Effector CD8-positive, alpha-beta T cell (primary cell): ENCODE results near the gene EXOC6B.

Source experiments
- DNase-seq: peaks from one replicate; lab custom pipeline; 2025; lab: John Stamatoyannopoulos, UW

The EXOC6B gene

DNA sequence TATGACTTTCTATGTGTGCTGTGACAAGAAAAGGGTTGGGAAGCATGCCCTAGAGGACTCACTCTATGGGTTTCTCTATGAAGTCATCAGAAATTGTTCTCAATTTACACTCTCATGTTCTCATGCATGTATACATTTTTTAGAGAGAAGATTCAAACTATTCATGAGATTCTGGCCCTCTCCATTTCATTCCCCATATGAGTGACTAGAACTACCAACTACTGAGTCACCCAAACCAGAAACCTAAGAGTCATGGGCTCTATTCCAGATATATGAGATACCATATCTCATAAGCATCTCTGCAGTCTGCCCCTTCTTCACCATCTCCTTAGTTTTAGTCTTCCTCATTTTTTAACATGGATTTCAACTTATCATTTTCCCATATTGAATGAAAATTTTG, 87.7 kb downstream of the EXOC6B start:
- no peak for DNase-seq

GRCh38 chr2:72734432-72734831, 91.4 kb downstream of the EXOC6B start:
- no peak for DNase-seq

DNA sequence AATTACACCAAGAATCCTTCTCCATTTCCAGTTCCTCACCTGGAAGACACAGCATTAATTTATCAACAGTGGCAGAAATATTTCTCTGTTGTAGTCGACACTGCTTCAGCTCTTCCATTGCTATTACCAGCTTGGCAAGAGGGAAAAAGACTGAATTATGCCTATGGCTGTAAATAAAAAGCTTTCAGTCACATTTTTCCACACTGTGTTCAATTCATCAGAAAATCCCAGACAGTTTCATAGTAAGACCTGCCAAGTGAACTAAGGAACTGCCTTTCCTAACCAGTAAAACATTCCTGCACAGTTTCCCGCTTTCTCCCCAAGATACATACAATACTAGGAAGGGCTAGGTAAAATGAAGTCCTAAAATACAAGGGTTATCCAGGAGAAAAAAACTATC, 94.7 kb downstream of the EXOC6B start:
- no peak for DNase-seq

- no peak for DNase-seq
These were observed 98.5 kb downstream of the EXOC6B start for GRCh38 chr2:72727356-72727755.

DNA sequence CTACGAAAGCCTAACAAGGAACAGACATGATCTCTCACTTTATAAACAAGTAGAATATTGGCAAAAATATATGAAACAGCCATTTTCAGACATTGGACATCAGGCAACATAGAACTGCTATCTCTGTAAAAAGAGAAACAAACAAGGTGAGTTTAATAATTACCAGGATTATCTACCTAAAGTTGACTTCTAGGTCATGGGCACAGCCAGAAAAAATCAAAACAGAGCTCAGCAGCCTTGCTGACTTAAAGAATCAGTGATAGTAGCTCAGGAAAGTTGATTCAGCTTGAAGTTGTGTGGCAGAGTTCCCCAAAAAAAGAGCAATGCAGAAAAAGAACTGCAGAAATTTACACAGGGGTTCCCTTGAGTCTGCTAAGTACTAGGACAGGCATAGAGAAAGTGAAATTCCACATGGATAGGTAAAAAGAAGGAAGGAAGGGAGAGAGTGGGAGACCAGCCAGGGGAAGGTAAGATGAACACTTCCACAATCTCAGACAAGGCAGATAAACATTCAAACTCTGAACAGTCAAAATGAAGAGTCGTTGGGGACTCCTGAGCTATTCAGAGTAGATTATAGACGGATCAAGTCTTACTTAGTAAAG, 102.0 kb downstream of the EXOC6B start:
- no peak for DNase-seq

- DNase-seq, result no peak
These were observed 103.3 kb downstream of the EXOC6B start for GRCh38 chr2:72722492-72723070.

GRCh38 chr2:72719416-72719815, 106.4 kb downstream of the EXOC6B start:
- no peak for DNase-seq

DNA sequence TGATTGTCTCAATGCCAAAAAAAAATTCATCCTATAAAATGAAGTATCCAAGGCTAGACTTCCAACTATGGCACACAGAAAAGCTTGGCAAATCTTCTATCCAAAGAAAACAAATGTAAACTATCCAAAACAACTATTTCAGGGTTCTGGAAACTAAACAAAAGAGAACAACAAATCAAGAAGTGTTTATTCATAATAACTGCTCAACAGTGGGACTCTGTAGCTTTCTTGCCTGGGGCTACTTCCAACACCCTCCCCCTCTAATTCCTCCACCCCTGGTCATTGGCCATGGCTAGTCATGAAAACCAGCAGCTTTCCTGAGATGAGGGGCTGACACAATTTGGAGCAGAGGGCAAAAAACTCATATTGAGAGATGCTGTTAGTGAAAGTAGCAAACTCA, 107.0 kb downstream of the EXOC6B start:
- DNase-seq, result no peak

- DNase-seq, result no peak
These were observed 109.2 kb downstream of the EXOC6B start for GRCh38 chr2:72716601-72717000.

DNA sequence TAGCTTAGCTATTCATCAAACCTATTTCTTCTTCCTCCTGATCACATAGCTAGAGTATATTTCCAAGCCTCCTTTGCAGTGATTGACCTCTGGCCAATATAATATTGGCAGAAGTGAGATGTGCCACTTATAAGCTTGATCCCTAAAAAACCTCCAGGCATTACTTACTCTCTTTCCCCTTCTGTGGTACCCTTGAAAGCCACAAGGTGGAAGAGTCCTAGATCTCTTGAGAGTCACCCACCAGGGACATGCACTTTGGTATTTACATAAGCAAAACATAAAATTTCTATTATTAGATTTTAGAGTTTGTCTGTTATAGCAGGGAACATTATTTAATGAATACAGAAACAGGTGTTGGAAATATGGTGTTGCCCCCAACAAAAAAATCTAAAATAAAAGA, 112.0 kb downstream of the EXOC6B start:
- DNase-seq, result no peak

DNA sequence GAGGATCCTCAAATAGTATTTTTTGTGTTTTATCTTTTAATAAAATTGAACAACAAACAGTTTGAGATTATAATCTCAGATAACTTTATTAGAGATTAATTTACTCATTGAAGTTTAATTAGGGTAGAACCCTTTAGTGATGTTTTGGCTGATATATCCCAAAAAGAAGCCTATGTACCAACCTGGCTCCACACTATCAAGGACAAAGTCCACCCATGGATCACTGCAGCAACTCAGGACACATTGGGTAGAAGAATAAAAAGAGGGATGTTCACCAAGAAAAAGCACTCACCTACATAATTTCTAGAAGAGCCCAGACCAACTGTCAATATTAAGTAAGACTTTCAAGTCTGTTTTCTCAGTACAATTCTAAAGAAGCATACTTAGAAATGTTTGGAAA, 112.9 kb downstream of the EXOC6B start:
- no peak for DNase-seq

- no peak for DNase-seq
These were observed 113.5 kb downstream of the EXOC6B start for GRCh38 chr2:72712304-72712703.

GRCh38 chr2:72710418-72711152, 115.2 kb downstream of the EXOC6B start:
- no peak for DNase-seq

DNA sequence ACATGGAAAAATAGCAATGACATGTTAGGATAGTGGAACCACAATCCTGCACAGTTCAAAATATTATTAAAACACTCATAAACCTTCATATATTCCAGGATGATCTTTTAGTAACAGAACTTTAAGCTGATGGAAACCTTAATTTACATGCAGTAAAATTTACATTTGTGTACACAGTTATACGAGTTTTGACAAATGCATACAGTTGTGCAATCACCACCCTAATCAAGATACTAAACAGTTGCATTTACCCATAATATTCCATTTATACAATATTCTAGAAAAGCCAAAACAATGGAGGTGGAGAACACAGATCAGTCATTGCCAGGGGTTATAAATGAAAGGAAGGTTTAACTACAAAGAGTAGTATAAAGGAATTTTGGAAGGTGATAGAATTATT, 117.6 kb downstream of the EXOC6B start:
- DNase-seq, result no peak

DNA sequence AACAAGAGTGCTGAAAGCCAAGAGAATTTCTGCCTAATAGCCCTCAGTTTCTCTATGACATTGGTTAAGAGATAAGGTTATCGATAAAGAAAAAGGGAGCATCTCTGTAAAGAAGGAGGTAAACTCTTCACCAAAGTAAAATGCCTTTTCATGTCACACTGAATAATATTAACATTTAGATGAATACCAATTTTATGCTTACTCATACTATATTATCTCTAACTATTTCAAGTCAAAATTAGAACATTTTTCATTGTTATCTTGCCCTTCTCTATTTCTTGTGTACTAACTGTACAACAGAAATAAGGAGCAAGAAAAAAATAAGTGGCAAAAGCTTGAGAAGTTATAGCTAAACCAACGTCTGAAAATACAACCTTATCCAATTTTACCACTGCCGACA, 127.5 kb downstream of the EXOC6B start:
- DNase-seq, result no peak

GRCh38 chr2:72696559-72696958, 129.3 kb downstream of the EXOC6B start:
- no peak for DNase-seq

GRCh38 chr2:72695676-72696075, 130.2 kb downstream of the EXOC6B start:
- DNase-seq, result no peak

DNA sequence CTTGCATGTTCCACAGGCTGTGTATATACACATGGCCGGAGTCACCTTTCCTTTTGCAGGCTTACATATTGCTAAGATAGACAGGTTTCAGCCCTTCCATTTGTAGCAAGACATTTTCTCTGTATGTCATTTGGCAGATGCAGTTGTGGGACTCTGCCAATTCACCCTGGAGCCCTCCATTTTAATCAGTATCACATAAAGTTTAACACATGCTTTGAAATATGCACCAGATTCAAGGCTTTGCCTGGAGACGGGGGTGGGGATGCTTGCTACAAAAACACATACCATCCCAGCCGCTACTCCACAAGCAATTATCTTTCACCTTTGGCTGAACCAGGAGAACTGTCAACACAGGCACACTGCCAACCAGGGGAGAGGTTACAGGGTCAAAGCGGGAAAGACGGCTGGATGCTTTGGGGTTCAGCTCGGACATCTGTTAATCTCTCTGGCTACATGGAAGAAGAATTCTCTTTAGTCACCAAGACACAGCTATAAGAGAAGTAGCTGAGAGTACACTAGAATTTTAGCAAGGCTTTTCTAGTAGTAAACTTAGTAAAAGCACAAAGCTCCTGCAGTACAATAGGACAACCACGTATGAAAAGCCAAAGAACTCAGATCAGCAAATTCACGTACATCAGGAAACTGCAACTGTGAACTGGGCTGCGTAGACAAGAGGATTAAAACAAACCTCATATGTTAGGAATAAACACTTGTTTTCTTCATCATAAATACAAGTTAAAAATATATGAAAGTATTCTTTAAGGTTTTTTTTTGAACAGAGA, 130.9 kb downstream of the EXOC6B start:
- no peak for DNase-seq

DNA sequence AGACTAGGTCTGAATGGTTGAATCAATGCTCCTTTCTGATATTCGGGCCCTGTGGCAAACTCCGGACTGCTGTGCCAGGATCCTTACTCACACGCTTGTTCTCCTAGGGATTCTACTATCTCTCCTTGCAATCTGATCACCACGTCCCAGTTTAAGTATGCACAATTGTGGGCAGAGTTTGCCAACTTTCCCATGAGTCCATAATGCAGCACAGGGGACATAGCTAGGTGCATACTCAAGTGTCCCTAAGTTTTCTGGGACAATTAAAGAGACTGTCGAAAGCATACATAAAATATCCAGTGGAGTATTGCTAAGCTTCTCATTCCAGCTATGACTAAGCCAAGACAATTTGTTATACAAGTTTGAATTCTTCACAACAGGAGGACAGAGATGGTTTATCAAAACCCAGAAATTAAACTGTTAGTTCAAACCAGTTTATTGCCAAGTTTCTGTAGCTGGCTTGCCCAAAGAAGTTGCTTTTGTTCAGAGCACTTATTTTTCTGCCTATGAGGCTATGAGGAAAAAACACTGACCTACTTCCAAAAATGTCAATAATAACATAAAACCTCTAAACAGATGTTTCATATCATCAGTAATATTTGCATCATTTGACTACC, 136.1 kb downstream of the EXOC6B start:
- no peak for DNase-seq

GRCh38 chr2:72685638-72686213, 140.1 kb downstream of the EXOC6B start:
- no peak for DNase-seq

GRCh38 chr2:72682061-72682460, 143.8 kb downstream of the EXOC6B start:
- no peak for DNase-seq
